K562 (cell line): ENCODE data around the gene ARHGAP35. TPM values are rescaled to one million over a fixed set of nuclear protein-coding genes. Genes with fewer than 3 reads are reported as not detected.

Source experiments
- BRF1 ChIP-seq: IDR thresholded peaks from 3 replicates; pipeline ENCODE4 v1.6.1; 2011; ENCODE audit warnings: borderline replicate concordance, mild to moderate bottlenecking; ENCODE audit not compliant: insufficient read length; ENCODE audit errors: extremely low read depth
- CTBP1 ChIP-seq: fragments of 450-650 bp; IDR thresholded peaks from 2 replicates; pipeline ENCODE4 v1.6.1; 2016; ENCODE audit warnings: borderline replicate concordance
- FOS ChIP-seq: IDR thresholded peaks from 3 replicates; pipeline ENCODE4 v1.6.1; 2011; ENCODE audit not compliant: insufficient read length; ENCODE audit errors: extremely low read depth
- GATA2 ChIP-seq: sonication (generic); formaldehyde crosslinking; IDR thresholded peaks from 2 replicates; pipeline ENCODE4 v1.4.0; 2020; ENCODE audit warnings: mild to moderate bottlenecking, missing genetic modification reagents
- MCM2 ChIP-seq: fragments of 450-650 bp; IDR thresholded peaks from 2 replicates; pipeline ENCODE4 v1.6.1; 2017; ENCODE audit warnings: low read depth, mild to moderate bottlenecking
- NFRKB ChIP-seq: fragments of 450-650 bp; IDR thresholded peaks from 2 replicates; pipeline ENCODE4 v1.6.1; 2016; ENCODE audit warnings: low read depth
- PCBP1 ChIP-seq: fragments of 200-400 bp; formaldehyde crosslinking; IDR thresholded peaks from 2 replicates; pipeline ENCODE4 v1.6.1; 2018; ENCODE audit warnings: mild to moderate bottlenecking, low read depth, low read length; ENCODE audit not compliant: poor library complexity, severe bottlenecking
- PYGO2 ChIP-seq: fragments of 450-650 bp; IDR thresholded peaks from 2 replicates; pipeline ENCODE4 v1.6.1; 2016; ENCODE audit warnings: mild to moderate bottlenecking, missing genetic modification characterization, moderate library complexity, missing compliant biosample characterization
- TEAD1 ChIP-seq, 2 experiments: fragments of 450-650 bp in 1 of 2; sonication (generic) in 1 of 2; formaldehyde crosslinking; IDR thresholded peaks; 2 replicates each; pipeline versions ENCODE4 v1.4.0 to v1.8.0; 2020 to 2022; ENCODE audit warnings: mild to moderate bottlenecking in 2 of 2, missing genetic modification reagents in 1 of 2
- ZBTB17 ChIP-seq: fragments of 450-650 bp; formaldehyde crosslinking; IDR thresholded peaks from 2 replicates; pipeline ENCODE4 v1.4.0; 2020; ENCODE audit warnings: mild to moderate bottlenecking
- polyA plus RNA-seq, 8 experiments: library from polyadenylated mRNA; depleted of rRNA in 4 of 8; stranded (reverse) in 5 of 8; unstranded in 3 of 8; fragments of >200 nt; fragmentation: Nextera tagmentation in 2 of 8; fragmentation: Illumina TruSeq in 1 of 8; extraction: Ambion mirVana in 2 of 8; extraction: Trizol in 1 of 8; gene quantifications; 2 replicates each; pipeline versions ENCODE4 v1.2.1 to v1.2.3, GENCODE V29; 2011 to 2014; ENCODE audit warnings: inconsistent platforms in 1 of 8, missing spikeins in 1 of 8
- total RNA-seq, 7 experiments: library from RNA; depleted of rRNA in 6 of 7; stranded (reverse); fragments of >200 nt in 6 of 7; fragmentation: Illumina TruSeq in 2 of 7; extraction: Trizol in 2 of 7; gene quantifications; 2 replicates each; pipeline versions ENCODE4 v1.2.1 to v1.2.3, GENCODE V29; 2011 to 2021; ENCODE audit warnings: low replicate concordance in 1 of 7
- TF ChIP-seq, protein P1 (sequence below): fragments of 450-650 bp; formaldehyde crosslinking; IDR thresholded peaks from 2 replicates; pipeline ENCODE4 v1.4.0; 2020; ENCODE audit warnings: mild to moderate bottlenecking, moderate library complexity
- TF ChIP-seq, protein P2 (sequence below): fragments of 450-650 bp; formaldehyde crosslinking; conservative IDR thresholded peaks from 2 replicates; pipeline ENCODE4 v1.4.0; 2022; ENCODE audit warnings: mild to moderate bottlenecking, missing genetic modification characterization
- TF ChIP-seq, protein P3 (sequence below), 2 experiments: fragments of 450-650 bp in 1 of 2; sonication (generic) in 1 of 2; formaldehyde crosslinking in 1 of 2; IDR thresholded peaks in 1 of 2; conservative IDR thresholded peaks in 1 of 2; 2 replicates each; pipeline versions ENCODE4 v1.6.1 to v1.8.1; 2016 to 2023; ENCODE audit warnings: mild to moderate bottlenecking in 2 of 2, moderate library complexity in 2 of 2, inconsistent platforms in 1 of 2, missing genetic modification reagents in 1 of 2
- TF ChIP-seq, protein P4 (sequence below): fragments of 200-800 bp; sonication (Bioruptor generic); IDR thresholded peaks from 2 replicates; pipeline ENCODE4 v1.6.1; 2016; ENCODE audit warnings: missing genetic modification characterization, missing compliant biosample characterization
- TF ChIP-seq, protein P5 (sequence below): sonication (generic); formaldehyde crosslinking; IDR thresholded peaks from 2 replicates; pipeline ENCODE4 v1.8.0; 2022; ENCODE audit warnings: missing genetic modification reagents, mild to moderate bottlenecking, borderline replicate concordance

ARHGAP35 gene
- total and polyA plus RNA-seq, 9 of the 15 experiments (the other 6 are each of a cell fraction or from before 2014, with no cell fraction given), result 0.27 to 26.4 (median 10.2) TPM

DNA sequence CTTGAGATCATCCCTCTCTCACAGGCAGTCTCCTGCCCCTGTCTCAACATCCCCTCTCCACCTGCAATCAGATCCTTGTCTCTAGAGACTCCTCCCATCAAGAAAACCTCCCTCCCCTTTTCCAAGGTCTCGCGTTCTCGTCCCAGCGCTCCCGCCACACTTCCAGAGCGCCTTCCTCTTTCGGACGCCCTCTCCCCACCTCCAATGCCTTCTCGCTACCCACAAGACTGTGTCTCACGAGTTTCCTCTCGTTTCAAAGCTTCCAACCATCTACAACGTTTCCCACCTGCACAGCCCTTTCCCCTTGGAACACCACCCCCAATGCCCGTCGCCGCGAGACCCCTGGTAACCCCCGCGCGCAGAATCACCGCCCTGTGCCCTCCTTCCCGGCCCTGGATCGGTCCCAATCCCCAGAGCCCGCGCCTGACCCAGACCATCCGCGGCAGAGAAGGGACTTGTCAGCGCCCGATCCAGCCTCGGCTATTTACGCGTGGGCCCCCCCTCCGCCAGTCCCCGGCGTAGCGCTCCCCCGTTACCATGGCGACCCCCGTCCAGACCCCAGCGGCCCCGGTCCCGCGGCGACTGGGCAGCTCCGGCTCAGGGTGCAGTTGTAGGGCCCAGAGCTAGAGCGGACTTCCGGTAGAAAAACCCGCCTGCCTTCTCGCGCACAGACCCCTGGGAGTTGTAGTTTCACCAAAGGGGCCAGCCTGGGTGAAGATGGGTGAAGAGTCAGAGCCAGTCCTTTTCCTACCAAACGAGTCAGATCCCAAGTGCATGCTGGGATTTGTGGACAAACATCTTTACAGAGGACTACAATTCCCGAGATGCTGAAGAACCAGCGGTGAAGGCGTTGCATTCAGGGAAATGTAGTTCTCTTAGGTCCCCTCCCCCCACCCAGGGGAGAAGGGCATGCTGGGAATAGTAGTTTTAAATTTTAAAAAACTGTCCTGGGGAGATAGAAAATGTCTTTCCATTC, 10.3 kb upstream of the ARHGAP35 start, which contains the start of gene AP2S1 (continued):
- TF ChIP-seq, protein P1, sequence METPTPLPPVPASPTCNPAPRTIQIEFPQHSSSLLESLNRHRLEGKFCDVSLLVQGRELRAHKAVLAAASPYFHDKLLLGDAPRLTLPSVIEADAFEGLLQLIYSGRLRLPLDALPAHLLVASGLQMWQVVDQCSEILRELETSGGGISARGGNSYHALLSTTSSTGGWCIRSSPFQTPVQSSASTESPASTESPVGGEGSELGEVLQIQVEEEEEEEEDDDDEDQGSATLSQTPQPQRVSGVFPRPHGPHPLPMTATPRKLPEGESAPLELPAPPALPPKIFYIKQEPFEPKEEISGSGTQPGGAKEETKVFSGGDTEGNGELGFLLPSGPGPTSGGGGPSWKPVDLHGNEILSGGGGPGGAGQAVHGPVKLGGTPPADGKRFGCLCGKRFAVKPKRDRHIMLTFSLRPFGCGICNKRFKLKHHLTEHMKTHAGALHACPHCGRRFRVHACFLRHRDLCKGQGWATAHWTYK (CRISPR knock-in tag), result peak; percentile 90; the same call in 1 of the 2 replicates
- TF ChIP-seq, protein P2, sequence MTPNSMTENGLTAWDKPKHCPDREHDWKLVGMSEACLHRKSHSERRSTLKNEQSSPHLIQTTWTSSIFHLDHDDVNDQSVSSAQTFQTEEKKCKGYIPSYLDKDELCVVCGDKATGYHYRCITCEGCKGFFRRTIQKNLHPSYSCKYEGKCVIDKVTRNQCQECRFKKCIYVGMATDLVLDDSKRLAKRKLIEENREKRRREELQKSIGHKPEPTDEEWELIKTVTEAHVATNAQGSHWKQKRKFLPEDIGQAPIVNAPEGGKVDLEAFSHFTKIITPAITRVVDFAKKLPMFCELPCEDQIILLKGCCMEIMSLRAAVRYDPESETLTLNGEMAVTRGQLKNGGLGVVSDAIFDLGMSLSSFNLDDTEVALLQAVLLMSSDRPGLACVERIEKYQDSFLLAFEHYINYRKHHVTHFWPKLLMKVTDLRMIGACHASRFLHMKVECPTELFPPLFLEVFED, result no peak; the same call in 1 of the 2 replicates
- TF ChIP-seq, protein P3, sequence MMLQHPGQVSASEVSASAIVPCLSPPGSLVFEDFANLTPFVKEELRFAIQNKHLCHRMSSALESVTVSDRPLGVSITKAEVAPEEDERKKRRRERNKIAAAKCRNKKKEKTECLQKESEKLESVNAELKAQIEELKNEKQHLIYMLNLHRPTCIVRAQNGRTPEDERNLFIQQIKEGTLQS (IDR thresholded peaks at IDR 0.05), result no peak
- TF ChIP-seq, protein P3 (CRISPR knock-in tag; conservative IDR thresholded peaks at IDR 0.05), result 0 out of 2 replicates have a peak, but pooled peaks have one; percentile 0
- TF ChIP-seq, protein P4, sequence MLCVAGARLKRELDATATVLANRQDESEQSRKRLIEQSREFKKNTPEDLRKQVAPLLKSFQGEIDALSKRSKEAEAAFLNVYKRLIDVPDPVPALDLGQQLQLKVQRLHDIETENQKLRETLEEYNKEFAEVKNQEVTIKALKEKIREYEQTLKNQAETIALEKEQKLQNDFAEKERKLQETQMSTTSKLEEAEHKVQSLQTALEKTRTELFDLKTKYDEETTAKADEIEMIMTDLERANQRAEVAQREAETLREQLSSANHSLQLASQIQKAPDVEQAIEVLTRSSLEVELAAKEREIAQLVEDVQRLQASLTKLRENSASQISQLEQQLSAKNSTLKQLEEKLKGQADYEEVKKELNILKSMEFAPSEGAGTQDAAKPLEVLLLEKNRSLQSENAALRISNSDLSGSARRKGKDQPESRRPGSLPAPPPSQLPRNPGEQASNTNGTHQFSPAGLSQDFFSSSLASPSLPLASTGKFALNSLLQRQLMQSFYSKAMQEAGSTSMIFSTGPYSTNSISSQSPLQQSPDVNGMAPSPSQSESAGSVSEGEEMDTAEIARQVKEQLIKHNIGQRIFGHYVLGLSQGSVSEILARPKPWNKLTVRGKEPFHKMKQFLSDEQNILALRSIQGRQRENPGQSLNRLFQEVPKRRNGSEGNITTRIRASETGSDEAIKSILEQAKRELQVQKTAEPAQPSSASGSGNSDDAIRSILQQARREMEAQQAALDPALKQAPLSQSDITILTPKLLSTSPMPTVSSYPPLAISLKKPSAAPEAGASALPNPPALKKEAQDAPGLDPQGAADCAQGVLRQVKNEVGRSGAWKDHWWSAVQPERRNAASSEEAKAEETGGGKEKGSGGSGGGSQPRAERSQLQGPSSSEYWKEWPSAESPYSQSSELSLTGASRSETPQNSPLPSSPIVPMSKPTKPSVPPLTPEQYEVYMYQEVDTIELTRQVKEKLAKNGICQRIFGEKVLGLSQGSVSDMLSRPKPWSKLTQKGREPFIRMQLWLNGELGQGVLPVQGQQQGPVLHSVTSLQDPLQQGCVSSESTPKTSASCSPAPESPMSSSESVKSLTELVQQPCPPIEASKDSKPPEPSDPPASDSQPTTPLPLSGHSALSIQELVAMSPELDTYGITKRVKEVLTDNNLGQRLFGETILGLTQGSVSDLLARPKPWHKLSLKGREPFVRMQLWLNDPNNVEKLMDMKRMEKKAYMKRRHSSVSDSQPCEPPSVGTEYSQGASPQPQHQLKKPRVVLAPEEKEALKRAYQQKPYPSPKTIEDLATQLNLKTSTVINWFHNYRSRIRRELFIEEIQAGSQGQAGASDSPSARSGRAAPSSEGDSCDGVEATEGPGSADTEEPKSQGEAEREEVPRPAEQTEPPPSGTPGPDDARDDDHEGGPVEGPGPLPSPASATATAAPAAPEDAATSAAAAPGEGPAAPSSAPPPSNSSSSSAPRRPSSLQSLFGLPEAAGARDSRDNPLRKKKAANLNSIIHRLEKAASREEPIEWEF, result no peak
- TF ChIP-seq, protein P5, sequence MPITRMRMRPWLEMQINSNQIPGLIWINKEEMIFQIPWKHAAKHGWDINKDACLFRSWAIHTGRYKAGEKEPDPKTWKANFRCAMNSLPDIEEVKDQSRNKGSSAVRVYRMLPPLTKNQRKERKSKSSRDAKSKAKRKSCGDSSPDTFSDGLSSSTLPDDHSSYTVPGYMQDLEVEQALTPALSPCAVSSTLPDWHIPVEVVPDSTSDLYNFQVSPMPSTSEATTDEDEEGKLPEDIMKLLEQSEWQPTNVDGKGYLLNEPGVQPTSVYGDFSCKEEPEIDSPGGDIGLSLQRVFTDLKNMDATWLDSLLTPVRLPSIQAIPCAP (CRISPR knock-in tag), result no peak
- TF ChIP-seq NFRKB (peak; percentile 51; the same call in 1 of the 2 replicates), PCBP1 (peak; percentile 68), FOS (peak; percentile 11), MCM2 (no peak), CTBP1 (peak; percentile 69; the same call in 1 of the 2 replicates), TEAD1 (CRISPR knock-in tag; IDR thresholded peaks at IDR 0.05) (peak in 1 of 2 experiments; percentile 70; a peak in 2 of 4 replicates), ZBTB17 (0 out of 2 replicates have a peak, but pooled peaks have one; percentile 64), BRF1 (no peak), GATA2 (CRISPR knock-in tag) (peak; percentile 28; the same call in 1 of the 2 replicates), PYGO2 (peak; percentile 65; the same call in 1 of the 2 replicates)
